ENCODE data around the gene MRNIP.

Gene MRNIP

GRCh38 chr5:179862296-179862695 lies 3.7 kb upstream of the MRNIP start:
- TF ChIP-seq CTCF (IDR thresholded peaks at IDR 0.05) = no peak

GRCh38 chr5:179860301-179860700 lies 1.7 kb upstream of the MRNIP start:
- TF ChIP-seq CTCF (IDR thresholded peaks at IDR 0.05) = no peak

GRCh38 chr5:179858241-179858585 lies 404 bp downstream of the MRNIP start:
- TF ChIP-seq CTCF (IDR thresholded peaks at IDR 0.05) = no peak

- no peak for TF ChIP-seq CTCF (IDR thresholded peaks at IDR 0.05)
Observed at GRCh38 chr5:179854356-179854755, 4.3 kb downstream of the MRNIP start.

- TF ChIP-seq CTCF (IDR thresholded peaks at IDR 0.05) = no peak
Observed at GRCh38 chr5:179852993-179853547, 5.5 kb downstream of the MRNIP start.

GRCh38 chr5:179841621-179842020 lies 17.0 kb downstream of the MRNIP start:
- no peak for TF ChIP-seq CTCF (IDR thresholded peaks at IDR 0.05)

- no peak for TF ChIP-seq CTCF (IDR thresholded peaks at IDR 0.05)
Observed at GRCh38 chr5:179840766-179841165, 17.9 kb downstream of the MRNIP start.

- TF ChIP-seq CTCF (IDR thresholded peaks at IDR 0.05) = no peak
Observed at GRCh38 chr5:179840321-179840720, 18.3 kb downstream of the MRNIP start.
